Left lobe of liver (tissue), 2 donors: ENCODE measurements around the gene NT5C3B. TPM values are rescaled to one million over a fixed set of nuclear protein-coding genes. Genes with fewer than 3 reads are reported as not detected.
A peak's percentile ranks its signal among the peaks of the same experiment; 100 is the strongest.

Experiments used
- ATAC-seq: fragments of 200-7000 bp; cut with Tn5 transposase; one replicate; pipeline ENCODE4 v1.9.1; 2020; ENCODE audit warnings: mild to moderate bottlenecking, moderate library complexity
- DNase-seq: peaks from one replicate; pipeline ENCODE4 v3.0.0-alpha.2; 2020; ENCODE audit warnings: low spot score
- total RNA-seq: library from RNA; stranded (reverse); gene quantifications from one replicate; pipeline ENCODE4 v1.2.1, GENCODE V29; 2021
- donor health status: DM: no; HTN: no; CAD: no; lungs with moderate emphysema.
- donor health status: DM: no; HTN: yes; CAD: no.

NT5C3B gene
- total RNA-seq, 1 donor from 2014 or later, result 24.3 TPM

DNA sequence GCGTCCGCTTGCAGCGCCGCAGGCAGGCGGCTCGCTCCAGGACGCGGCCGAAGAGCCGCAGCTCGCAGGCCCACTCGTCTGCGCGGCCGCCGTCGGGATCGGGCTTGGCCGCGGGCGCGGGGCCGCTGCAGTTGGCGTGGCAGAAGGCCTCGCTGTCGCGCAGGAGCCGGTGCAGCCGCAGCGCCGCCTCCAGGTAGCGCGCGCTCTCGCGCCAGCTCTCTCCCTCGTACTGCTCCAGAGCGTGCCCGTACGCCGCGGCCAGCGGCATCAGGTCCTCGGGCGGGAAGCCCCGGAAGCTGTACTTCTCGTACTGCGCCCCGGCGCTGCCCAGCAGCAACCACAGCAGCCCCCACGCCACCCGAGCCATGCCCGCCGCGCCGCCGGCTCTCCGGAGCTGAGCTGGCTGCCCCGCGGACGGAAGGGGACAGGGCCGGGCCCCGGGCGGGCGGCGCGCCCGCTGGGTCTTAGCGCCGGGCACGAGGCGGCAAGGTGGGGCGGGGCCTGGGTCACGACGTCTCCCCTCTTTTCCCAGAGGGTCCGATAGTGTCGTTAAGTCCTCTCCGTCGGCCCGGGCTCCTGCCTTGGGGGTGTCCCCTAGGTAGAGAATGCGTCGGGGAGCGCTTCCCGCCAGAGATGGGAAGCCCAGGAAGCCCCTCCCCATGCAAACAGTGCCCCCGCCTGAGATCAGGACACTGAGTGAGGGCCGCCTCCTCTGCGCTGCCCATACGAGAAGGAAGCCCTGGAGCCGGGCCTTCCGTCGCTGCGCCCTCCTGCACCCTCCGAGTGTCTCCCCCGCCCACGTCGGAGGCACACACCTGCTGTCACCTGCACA, 24.3 kb downstream of the NT5C3B start, which contains the start of gene P3H4:
Gene P3H4 (minus strand): TSS at position 401 of the 832 bp plus-strand sequence. CDS start 34 bp downstream, at position 367.
- ATAC-seq (peak; percentile 95), DNase-seq (peak; percentile 80)

DNA sequence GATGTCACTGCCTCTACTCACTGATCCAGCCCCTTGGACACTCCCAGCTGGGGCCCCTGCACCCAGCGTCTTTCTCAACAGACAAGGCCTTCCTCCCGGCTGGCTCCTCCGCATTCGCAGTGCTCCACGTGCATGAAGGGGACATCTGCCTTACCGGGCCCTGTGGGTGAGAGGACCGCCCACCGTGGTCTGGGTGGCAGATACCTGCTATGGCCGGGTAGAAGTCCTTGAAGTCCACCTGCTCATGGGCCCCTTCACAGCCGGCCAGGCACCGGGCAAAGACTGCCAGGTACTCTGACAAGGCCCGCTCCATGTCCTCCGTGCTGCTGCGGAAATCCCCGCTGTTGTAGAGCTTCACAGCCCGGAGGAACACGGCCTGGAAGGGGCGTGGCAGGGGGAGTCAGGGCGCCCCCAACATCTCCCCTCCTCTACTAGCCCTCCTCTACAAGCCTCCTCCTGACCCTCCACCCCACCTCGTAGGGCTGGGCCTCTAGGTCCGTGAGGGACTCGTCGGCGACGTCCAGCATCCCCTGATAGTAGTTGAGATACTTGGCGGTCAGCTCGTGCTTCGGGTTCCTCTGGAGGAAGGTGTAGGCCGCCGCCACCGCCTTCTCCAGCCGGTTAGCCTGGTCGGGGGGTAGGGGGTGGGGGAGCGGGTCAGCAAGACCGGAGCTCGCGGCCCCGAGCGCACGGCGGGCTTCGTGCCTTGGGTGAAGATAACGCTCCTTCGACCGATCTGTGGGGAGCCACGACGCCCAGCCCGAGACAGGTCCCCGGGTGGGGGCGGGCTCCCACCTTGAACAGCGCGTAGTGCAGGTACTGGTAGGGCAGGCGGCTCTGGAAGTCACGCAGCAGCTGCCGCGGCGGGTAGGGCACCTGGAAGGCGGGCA, 25.1 kb downstream of the NT5C3B start:
- no peak for DNase-seq
- no peak for ATAC-seq

DNA sequence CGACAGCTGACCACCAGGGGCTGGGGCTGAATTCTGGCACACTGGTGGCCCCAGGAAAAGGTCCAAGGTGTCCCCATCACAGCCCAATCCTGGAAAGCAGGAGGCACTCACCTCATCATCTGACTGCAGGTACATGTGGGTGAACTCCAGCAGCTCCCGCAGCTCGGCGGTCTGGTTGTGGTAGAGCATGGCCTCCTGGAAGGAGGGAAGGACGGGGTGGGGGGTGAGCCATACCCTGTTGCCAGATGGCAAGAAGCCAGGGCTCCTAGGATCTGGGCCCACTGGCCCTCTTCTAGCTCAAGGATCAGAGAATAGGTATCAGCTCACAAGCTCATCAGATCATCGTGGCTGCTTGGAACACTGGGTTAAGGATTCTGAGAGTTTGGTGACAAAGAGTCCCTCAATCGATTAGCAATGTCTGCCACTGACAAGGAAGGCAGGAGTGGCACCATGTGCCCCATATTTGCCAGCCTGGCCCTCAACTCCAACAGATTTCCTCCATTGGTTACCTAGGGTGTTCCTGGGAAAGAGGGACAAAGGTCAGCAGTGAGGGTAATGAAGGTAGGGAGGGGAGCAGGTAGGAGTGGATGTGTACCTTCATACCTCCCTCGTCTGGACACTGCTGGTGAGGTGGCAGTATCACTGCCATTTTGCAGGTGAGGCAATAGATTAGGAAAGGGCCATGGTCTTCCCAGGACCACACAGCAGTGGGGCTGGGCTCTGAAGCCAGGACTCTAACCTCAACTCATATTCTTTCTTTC, 29.2 kb downstream of the NT5C3B start:
- no peak for ATAC-seq
- no peak for DNase-seq

DNA sequence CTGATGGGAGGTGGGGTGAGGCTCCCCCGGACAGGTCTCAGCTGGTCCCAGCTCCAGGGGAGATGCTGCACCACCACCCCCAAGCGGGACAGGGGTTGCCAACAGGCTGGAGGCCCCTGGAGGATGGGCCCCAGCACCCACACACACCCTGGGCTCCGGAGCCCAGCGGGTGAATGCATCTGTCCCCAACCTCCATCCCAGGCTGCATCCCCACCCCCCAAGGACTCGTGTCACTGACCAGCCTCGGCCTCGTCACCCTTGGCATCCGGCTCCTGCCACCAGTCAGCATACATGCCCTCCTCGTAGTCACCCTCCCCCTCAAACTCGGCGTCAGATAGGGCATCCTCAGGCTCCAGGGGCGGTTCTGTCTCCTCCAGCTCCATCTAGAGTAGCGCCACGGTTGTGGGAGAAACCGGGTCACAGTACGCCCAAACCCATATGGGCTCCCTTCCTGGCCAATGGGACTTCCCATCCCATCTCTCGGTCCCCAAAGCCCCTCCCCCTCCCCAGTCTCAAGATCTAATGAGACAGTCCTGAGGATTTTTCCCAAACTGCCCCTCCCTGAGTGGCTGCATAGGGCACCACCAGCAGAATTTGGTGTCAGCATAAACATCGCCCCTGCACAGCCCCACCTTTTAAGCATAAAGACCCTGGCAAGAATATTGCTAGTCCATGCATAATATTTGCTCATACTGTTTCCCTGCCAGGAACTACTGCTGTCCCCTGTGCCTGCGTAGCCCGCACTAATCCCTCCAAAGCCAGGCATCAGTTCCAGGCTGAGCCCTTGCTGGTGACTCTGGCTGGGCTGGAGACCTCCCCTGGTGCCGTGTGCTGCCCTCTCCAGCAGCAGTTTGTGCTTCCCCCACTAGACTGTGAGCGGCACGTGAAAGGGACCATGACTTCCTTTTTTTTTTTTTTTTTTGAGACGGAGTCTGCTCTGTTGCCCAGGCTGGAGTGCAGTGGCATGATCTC, 32.7 kb downstream of the NT5C3B start:
- ATAC-seq (no peak), DNase-seq (no peak)

DNA sequence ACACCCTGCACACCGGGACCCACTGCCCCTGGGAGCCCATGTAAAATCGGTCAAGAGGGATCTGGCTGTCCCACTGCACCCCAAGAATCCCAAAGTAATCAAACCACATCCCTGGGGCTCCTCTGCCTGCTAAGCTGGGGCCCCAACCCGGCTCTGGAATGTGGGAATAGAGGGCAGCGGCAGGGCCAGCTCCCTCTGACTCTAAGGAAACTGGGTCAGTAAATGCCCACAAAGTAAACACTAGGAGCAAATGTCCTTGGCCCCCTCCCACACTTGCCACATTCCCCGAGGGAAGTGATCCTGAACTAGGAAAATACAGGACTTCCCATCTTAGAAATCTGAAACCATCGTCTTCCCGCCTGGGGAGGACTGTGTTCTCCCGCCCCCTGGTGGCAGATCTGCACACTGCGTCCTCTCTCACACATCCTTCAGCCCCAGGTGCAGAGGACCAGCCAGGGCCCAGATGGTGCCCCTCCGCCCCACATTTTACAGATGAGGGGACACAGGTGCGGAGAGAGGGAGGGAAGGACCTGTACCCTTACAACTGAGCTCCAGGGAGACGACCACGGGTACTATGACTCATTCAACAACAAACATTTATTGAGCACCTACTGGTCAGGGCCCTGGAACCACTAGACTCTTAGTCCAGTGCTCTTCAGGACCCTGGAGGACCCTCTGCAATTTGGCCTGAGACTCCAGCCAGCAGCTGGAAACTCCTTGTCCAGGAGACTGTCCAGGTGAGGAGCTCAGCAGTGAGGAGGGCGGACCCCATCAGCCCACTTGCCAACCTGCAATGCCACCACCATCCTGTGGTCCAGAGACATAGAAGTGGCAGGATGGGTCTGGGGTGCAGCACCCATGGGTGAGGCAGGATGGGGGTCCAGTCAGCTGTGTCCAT, 34.4 kb downstream of the NT5C3B start:
- ATAC-seq, result peak; percentile 96
- peak; percentile 81 for DNase-seq

DNA sequence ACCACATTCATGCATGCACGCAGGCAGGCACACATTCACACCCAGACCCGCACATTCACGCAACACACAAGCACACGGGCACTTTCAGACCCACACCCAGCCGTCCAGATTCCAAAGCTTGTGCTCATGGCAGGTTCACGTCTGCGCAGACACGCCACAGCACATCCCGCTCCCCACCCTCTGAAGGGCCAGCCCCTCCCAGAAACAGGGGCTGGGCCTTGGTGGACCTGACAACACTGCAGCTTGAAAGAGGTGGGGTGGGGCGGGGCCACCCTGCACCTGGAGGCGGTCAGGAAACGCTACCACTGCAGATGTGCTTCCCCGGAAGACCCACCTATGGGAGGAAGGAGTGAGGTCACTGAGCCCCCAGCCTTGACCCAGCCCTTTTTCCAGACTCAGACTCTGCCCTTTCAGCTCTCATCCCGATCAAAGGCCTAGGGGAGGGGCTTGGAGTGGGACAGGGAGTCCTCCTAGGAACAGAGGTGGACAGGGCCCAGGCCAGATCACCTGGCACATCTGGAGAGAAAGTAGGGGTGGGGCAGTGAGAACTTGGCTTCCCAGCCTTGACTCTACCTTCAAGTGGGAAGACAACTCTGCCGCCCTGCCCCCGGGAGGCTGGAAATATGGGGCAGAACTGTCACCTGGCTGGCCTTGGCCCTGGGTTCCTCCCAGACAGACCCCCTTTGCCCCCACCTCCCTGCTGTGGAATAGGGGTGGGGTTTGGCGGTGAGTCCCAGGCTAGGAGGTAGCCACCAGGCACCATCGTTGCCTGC, 35.2 kb downstream of the NT5C3B start:
- DNase-seq (no peak), ATAC-seq (peak; percentile 38)

DNA sequence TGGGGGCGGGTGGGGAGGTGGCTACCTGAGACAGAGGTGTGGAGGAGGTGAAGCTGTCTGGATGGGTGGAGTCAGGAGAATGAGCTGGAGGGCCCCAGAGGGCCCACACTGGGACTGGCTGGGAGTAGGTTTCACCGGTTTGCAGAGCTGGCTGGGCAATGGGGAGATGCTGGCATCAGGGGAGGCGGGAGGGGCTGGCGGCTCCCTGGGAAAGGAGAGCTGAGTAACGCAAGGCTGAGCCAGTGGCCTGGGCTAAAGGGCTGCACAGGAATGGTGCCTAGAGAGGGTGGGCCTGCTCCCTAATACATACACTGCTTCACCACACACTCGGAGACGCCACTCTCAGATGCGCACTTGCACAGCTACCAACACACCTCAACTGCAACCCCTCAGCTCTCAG, 36.7 kb downstream of the NT5C3B start:
- ATAC-seq, result no peak
- no peak for DNase-seq

DNA sequence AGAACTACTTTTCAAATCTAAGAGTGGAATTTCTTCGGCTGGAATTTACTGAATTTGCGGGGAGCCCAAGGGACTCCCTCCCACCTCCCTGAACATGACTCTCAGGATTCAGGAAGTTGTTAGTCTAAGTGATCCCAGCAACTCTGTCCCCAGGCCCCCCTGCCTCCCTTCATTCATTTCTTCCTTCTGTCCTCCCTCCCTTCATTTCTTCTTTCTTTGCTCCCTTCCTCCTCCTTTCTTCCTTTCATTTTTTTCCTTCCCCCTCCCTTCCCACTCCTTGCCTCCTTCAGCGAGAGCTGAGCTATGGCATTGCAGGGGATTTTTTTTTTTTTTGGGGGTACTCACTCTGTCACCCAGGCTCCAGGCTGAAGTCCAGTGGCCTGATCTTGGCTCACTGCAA, 38.7 kb downstream of the NT5C3B start:
- DNase-seq (no peak), ATAC-seq (no peak)

DNA sequence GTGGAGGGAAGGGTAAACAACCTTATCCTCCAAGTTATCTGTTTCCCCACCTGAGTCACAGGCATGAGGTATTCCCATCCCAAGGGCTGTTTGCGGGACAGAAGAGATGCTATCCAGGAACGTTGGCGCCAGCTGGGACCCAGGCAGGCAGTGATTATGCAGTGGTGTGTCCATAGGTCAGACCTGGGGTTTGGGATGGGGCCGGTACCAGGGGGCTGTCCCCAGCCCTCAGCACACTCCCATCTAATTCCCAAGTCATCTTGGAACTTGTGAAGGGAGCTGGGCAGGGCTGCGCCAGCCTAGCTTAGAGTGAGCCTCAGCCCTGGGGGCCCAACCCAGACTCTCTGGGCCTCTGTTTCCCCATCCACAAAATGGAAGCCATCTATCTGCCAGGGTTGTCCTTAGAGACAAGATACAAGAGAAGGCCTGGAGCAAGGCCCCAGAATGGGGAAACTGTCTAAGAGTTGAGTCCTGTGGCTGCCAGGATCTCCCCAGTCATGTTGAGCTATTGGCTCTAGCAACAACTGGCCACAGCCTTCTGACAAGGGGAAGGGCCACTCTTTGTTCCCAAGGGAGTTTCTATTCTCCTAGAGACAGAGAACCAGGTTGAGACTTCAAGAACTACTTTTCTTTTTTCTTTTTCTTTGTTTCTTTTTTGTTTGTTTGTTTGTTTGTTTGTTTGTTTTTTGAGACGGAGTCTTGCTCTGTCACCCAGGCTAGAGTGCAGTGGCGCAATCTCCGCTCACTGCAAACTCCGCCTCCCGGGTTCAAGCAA, 39.7 kb downstream of the NT5C3B start:
- no peak for ATAC-seq

DNA sequence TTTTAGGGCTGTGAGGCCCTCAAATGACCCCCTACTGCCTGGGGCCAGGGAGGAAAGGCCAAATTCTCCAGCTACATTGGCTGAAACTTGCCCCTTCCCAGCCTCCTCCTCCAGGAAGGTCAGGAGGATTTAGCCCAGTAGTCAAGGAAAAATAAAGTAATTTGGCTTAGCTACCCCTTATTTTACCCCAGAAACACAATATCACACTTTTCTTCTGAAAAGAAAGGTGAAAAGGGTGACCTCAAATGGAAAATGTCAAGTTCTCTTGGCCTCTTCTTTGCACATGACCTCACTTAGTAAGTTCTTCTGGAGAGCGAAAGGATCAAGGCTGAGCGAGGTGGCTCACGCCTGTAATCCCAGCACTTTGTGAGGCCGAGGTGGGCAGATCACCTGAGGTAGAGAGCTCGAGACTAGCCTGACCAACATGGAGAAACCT, 41.5 kb downstream of the NT5C3B start:
- no peak for ATAC-seq
- DNase-seq, result no peak

More for the DNA sequence above, 39.7 kb downstream of the NT5C3B start:
- DNase-seq, result no peak

DNA sequence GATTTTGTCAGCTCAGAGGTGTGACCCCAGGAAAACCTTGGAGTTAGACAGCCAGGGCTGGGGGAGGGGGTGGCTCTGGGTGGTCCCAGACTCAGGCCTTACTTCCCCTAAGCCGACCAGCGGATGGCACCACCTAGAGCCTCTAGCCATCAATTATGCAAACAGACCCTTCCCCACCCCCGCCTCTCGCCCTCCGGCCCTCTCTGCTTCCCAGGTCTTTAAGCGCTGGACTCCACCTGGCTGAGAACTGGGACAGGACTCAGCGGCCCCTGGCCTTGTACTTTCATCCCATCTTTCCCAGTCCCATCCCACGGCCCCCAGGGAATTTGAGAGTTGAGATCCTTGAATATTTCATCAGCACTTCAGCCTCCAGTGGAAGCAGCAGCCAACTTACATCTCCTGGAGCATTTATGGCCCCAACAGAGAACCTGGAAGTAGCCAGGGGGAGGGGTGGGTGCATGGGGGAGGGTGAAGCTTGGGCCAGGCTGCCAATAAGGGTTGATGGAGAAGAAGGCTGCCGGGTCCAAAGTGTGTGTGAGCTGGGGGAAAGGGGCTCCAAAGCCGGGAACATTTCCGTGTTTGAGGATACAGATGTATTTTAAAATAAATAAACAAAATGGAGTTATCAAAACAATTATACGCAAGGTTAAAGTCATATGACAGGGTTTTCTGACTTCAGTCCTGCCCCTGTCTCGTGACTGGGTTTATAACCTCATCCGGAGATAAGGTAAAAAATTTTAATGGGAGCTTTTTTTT, 42.1 kb downstream of the NT5C3B start:
- no peak for DNase-seq
- ATAC-seq, result no peak

DNA sequence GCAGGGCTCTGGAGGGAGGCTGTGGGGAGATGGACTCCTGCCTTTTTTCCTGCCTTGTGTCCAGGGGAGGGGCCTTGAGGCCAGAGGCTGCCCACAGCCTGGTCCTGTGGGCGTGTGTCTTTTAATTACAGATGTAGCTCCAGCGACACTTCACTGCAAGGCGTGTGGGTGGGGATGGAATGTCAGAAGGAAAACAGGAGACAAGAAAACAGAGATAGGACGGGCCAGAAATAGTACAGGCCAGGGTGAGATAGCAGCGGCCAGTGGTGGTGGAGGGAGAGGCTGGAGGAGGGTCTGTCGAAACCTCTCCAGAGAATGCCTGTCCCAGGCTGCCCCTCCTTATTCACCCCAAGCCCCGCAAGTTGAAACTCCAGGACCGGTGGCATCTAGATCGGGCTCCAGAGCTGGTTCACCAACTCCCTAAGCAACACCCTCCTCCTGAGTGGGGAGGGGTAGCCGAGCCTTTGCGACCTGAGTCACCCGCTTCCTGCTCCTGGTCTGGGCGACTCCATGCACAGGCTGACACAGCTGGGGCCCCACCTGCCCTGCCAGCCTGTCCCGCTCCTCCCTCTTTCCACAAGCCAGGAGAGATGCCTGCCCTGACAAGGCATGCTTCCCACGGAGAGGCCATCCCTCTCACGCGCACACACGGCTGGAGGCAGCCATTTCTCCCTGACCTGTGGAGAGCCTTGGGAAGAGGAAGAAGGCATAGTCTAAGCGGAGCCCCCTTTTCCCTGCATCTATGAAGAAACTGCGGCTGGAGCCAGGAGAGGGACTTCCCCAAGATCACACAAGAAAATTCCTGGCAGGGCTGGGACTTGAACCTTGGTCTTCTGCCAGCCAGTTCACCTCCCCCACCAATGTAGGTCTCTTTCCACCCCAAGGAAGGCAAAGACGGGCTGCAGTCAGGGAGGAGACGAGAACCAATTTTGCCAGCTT, 42.9 kb downstream of the NT5C3B start:
- ATAC-seq, result peak; percentile 33
- DNase-seq, result no peak

DNA sequence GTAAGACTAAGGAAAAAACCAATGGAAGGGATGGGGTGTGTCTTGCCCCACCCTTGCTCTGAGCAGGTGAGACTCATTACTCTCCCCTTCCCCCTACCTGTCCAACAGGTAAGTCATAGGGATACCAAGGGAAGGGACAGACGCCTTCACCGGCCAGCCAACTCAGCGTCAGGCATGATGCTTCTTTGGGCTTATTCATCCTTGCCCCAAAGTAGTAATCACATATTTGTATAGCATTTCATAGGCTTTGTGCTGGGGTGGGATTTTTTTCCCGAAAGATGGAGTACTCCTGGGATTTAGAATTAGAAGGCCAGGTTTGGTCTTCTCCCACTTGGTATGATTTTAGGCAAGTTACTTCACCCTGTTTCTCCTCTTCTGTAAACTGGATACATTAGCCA, 49.0 kb downstream of the NT5C3B start:
- no peak for ATAC-seq
- DNase-seq, result no peak

DNA sequence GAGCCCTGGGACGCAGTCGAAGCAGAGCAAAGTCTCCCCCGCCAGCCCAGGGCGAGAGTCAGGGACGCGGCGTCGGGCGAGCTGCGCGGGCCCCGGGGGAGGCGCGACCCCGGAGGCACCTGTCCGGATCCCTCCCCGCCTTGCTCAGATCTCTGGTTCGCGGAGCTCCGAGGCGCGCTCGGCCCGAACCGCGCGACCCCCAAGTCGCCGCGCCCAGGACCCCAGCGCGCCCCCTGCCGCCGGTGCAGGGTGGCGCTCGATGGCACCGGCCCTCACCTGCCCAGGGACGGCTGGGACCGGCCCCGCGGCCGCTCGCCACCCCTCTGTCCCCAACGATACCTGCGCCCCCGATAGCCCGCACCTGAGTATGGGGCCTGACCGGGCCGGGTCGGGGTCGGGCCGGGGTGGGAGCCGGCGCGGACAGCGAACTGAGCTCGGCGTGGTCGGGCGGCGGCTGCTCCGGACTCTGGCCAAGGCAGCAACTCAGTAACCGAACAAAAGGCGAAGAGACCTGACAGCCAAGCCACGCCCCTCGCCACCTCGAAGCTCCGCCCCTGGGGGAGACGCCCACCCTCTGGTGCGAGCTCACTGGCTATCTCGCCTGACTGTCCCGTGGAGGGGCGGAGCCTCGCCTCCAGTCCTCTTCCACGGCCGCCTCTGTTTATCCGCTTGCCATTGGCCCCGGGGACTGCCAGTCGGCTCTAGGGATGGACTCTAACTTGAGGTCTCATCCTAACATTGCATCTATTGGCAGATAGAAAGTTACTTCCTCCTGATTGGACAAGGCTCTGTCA, 49.6 kb downstream of the NT5C3B start, which contains the start of gene JUP:
Gene JUP (minus strand): TSS at position 485 of the 794 bp plus-strand sequence. CDS start 14,857 bp downstream, outside the sequence.
- DNase-seq (peak; percentile 100), ATAC-seq (peak; percentile 94)
